HepG2 (cell line): ENCODE results near the gene RIMBP2. TPM values are rescaled to one million over a fixed set of nuclear protein-coding genes. Genes with fewer than 3 reads are reported as not detected.

ENCODE experiments used
- ATAC-seq: fragments of 200-7000 bp; cut with Tn5 transposase; 3 replicates; pipeline ENCODE4 v1.9.1; 2020; ENCODE audit warnings: mild to moderate bottlenecking, moderate library complexity
- BruUV-seq: library from RNA; stranded (reverse); fragments of 400-500 nt; replicated peaks from 2 replicates; lab custom pipeline; 2021; lab: Mats Ljungman, UMichigan
- CTCF ChIA-PET: fragments of 300-600 bp; formaldehyde crosslinking; extraction: SDS; loops from one replicate; lab custom pipeline; 2021; ENCODE audit warnings: low total read pairs, inconsistent platforms, low intra/inter-chr PET ratio; lab: Yijun Ruan, JAX
- POLR2A ChIA-PET: fragments of 350-600 bp; sonication (Branson Sonifier 250); formaldehyde crosslinking; loops from one replicate; lab custom pipeline; 2020; ENCODE audit warnings: antibody characterized with exemption, inconsistent platforms; lab: Yijun Ruan, JAX
- DNase-seq: peaks from one replicate; pipeline ENCODE4 v3.0.0-alpha.2; 2015; ENCODE audit warnings: low spot score
- FAIRE-seq: peaks from 3 replicates; lab custom pipeline; 2011; peaks lifted over from hg19 to GRCh38; lab: Jason Lieb, UNC
- H2AFZ ChIP-seq: one replicate; pipeline ENCODE4 v1.6.1; 2011; ENCODE audit warnings: low read length, inconsistent platforms
- H3K27ac ChIP-seq: fragments of 300-600 bp; 3 replicates; pipeline ENCODE4 v1.8.0; 2011; ENCODE audit warnings: mixed run types, mild to moderate bottlenecking, mixed read lengths, low read length, inconsistent platforms; ENCODE audit not compliant: insufficient read depth; ENCODE audit errors: extremely low read length
- H3K27me3 ChIP-seq, 2 experiments: fragments of 200-600 bp in 1 of 2; 2 replicates in 1 of 2; 3 replicates in 1 of 2; pipeline versions ENCODE4 v1.6.0 to v1.8.0; 2011; ENCODE audit warnings: low read length in 2 of 2, mild to moderate bottlenecking in 2 of 2, moderate library complexity in 2 of 2, inconsistent platforms in 1 of 2; ENCODE audit not compliant: insufficient read depth in 2 of 2, control insufficient read depth in 1 of 2
- H3K36me3 ChIP-seq, 2 experiments: fragments of 200-600 bp in 1 of 2; replicated peaks in 1 of 2; 2 replicates in 1 of 2; 3 replicates in 1 of 2; pipeline versions ENCODE4 v1.5.1 to v1.8.0; 2011; ENCODE audit warnings: low read length in 2 of 2, inconsistent platforms in 1 of 2; ENCODE audit not compliant: insufficient read depth in 2 of 2, control insufficient read depth in 1 of 2
- H3K4me1 ChIP-seq: 2 replicates; pipeline ENCODE4 v1.5.1; 2012; ENCODE audit warnings: low read length, inconsistent platforms; ENCODE audit not compliant: insufficient read depth
- H3K4me2 ChIP-seq: 2 replicates; pipeline ENCODE4 v1.6.0; 2011; ENCODE audit warnings: low read depth, low read length, inconsistent platforms
- H3K4me3 ChIP-seq, 3 experiments: fragments of 200-600 bp in 1 of 3; sonication (generic), shearing (Covaris generic) in 1 of 3; replicated peaks in 1 of 3; 2 replicates each; pipeline ENCODE4 v1.5.1; 2011 to 2016; ENCODE audit warnings: low read length in 3 of 3, inconsistent platforms in 2 of 3, low read depth in 2 of 3, mild to moderate bottlenecking in 2 of 3, control low read depth in 1 of 3, mixed read lengths in 1 of 3; ENCODE audit not compliant: insufficient read depth in 1 of 3
- H3K79me2 ChIP-seq: one replicate; pipeline ENCODE4 v1.6.1; 2011; ENCODE audit warnings: low read length, inconsistent platforms; ENCODE audit not compliant: insufficient read depth
- H3K9ac ChIP-seq: 2 replicates; pipeline ENCODE4 v1.6.0; 2011; ENCODE audit warnings: mild to moderate bottlenecking, low read depth, low read length, inconsistent platforms; ENCODE audit not compliant: insufficient read depth
- H3K9me3 ChIP-seq: 2 replicates; pipeline ENCODE4 v1.5.1; 2012; ENCODE audit warnings: mild to moderate bottlenecking, low read length
- H4K20me1 ChIP-seq: 2 replicates; pipeline ENCODE4 v1.6.0; 2011; ENCODE audit warnings: inconsistent platforms, mild to moderate bottlenecking, low read length, moderate library complexity; ENCODE audit not compliant: insufficient read depth
- KDM5A ChIP-seq: fragments of 200-600 bp; sonication (generic); IDR thresholded peaks from 2 replicates; pipeline ENCODE4 v1.7.0; 2018; ENCODE audit warnings: antibody characterized with exemption, mild to moderate bottlenecking, low read length, borderline replicate concordance
- NFE2L1 ChIP-seq: sonication (generic); formaldehyde crosslinking; IDR thresholded peaks from 2 replicates; pipeline ENCODE4 v1.4.0; 2020; ENCODE audit warnings: missing genetic modification reagents, mild to moderate bottlenecking, borderline replicate concordance
- NFIB ChIP-seq: sonication (generic); formaldehyde crosslinking; IDR thresholded peaks from 2 replicates; pipeline ENCODE4 v1.9.0; 2021; ENCODE audit warnings: missing genetic modification reagents, mild to moderate bottlenecking, borderline replicate concordance
- NFIC ChIP-seq: IDR thresholded peaks from 2 replicates; pipeline ENCODE4 v1.6.1; 2012; ENCODE audit warnings: mild to moderate bottlenecking, low read length, inconsistent platforms
- SIN3B ChIP-seq: fragments of 150-350 bp; IDR thresholded peaks from 2 replicates; pipeline ENCODE4 v1.6.1; 2014; ENCODE audit warnings: low read length
- SOX13 ChIP-seq, 3 experiments: fragments of 450-650 bp in 1 of 3; sonication (generic) in 1 of 3; formaldehyde crosslinking in 1 of 3; IDR thresholded peaks in 2 of 3; conservative IDR thresholded peaks in 1 of 3; 2 replicates each; pipeline versions ENCODE4 v1.5.0 to v1.6.1; 2016 to 2020; ENCODE audit warnings: antibody characterized with exemption in 1 of 3, mild to moderate bottlenecking in 1 of 3, missing compliant biosample characterization in 1 of 3, missing genetic modification reagents in 1 of 3, moderate library complexity in 1 of 3
- TBX2 ChIP-seq: sonication (generic); formaldehyde crosslinking; IDR thresholded peaks from 2 replicates; pipeline ENCODE4 v1.5.0; 2020; ENCODE audit warnings: missing genetic modification reagents, mild to moderate bottlenecking, borderline replicate concordance
- TCF7 ChIP-seq: sonication (generic); IDR thresholded peaks from 2 replicates; pipeline ENCODE4 v1.6.1; 2016; ENCODE audit warnings: antibody characterized with exemption, low read depth
- ZFX ChIP-seq: sonication (generic); formaldehyde crosslinking; IDR thresholded peaks from 2 replicates; pipeline ENCODE4 v1.4.0; 2020; ENCODE audit warnings: mild to moderate bottlenecking, low read depth, missing genetic modification reagents, moderate library complexity
- ZKSCAN8 ChIP-seq: IDR thresholded peaks from 2 replicates; pipeline ENCODE4 v1.6.1; 2016; ENCODE audit warnings: borderline replicate concordance, missing genetic modification reagents, missing compliant biosample characterization
- ZMYM3 ChIP-seq: sonication (generic); formaldehyde crosslinking; IDR thresholded peaks from 2 replicates; pipeline ENCODE4 v1.5.1; 2020; ENCODE audit warnings: mild to moderate bottlenecking, missing genetic modification reagents
- ZNF282 ChIP-seq: fragments of 450-650 bp; IDR thresholded peaks from 2 replicates; pipeline ENCODE4 v1.6.1; 2018; ENCODE audit not compliant: partially characterized antibody
- ZNF598 ChIP-seq: sonication (generic); formaldehyde crosslinking; IDR thresholded peaks from 2 replicates; pipeline ENCODE4 v1.5.1; 2020; ENCODE audit warnings: mild to moderate bottlenecking, missing genetic modification reagents, borderline replicate concordance
- ZSCAN12 ChIP-seq: sonication (generic); formaldehyde crosslinking; IDR thresholded peaks from 2 replicates; pipeline ENCODE4 v1.9.0; 2021; ENCODE audit warnings: mild to moderate bottlenecking, missing genetic modification reagents
- WGBS: methylation state at CpG from one replicate; pipeline ENCODE4 v1.1.6; 2017; ENCODE audit warnings: low lambda C conversion rate; 5-methylcytosine and 5-hydroxymethylcytosine counted together
- in situ Hi-C: cut with HindIII; loops from 2 replicates; pipeline ENCODE4 v1.10.0; 2017; ENCODE audit warnings: low pct_unique_long_range_greater_than_20kb; ENCODE audit not compliant: extremely low pct_ligation_motif_present
- intact Hi-C: fragments of 100-400 bp; cut with micrococcal nuclease; formaldehyde crosslinking; loops from one replicate; pipeline ENCODE4 v1.10.0; 2022; ENCODE audit not compliant: unreplicated experiment
- polyA plus RNA-seq, 8 experiments: library from polyadenylated mRNA; depleted of rRNA in 3 of 8; stranded (reverse) in 7 of 8; unstranded in 1 of 8; fragments of >200 nt; fragmentation: Illumina TruSeq in 4 of 8; extraction: Trizol in 4 of 8; gene quantifications; 2 replicates each; pipeline versions ENCODE4 v1.2.1 to v1.2.3, GENCODE V29; 2011 to 2016; ENCODE audit warnings: low read depth in 4 of 8, missing spikeins in 1 of 8, mixed read lengths in 1 of 8; ENCODE audit not compliant: insufficient read depth in 1 of 8
- total RNA-seq, 5 experiments: library from RNA; depleted of rRNA; stranded (reverse); fragments of >200 nt; fragmentation: Illumina TruSeq; extraction: Trizol; gene quantifications; 2 replicates each; pipeline ENCODE4 v1.2.3, GENCODE V29; 2016; ENCODE audit warnings: low read depth in 1 of 5
- TF ChIP-seq, protein P1 (sequence below): sonication (generic); formaldehyde crosslinking; IDR thresholded peaks from 2 replicates; pipeline ENCODE4 v1.5.0; 2020; ENCODE audit warnings: missing genetic modification reagents

Gene RIMBP2
- total and polyA plus RNA-seq, 2 of the 13 experiments (the other 11 are each of a cell fraction or from before 2014, with no cell fraction given) = 0.03 TPM; not detected in 1

- no peak for FAIRE-seq
- intact Hi-C loops = no loop called here
- DNase-seq = no peak
- CTCF ChIA-PET = no interaction called here
- Histone ChIP-seq H3K9ac (no peak overlapping the region), H3K79me2 (no peaks in the 10 kb centered on the region), H4K20me1 (no peaks in the 10 kb centered on the region), H3K4me2 (no peak overlapping the region), H3K27me3 (peaks cover 2 to 10% of the 10 kb centered on the region in 2 experiments; a peak in 1 of 5 replicates), H2AFZ (no peak overlapping the region), H3K36me3 (no peaks in the 10 kb centered on the region), H3K9me3 (no peaks in the 10 kb centered on the region), H3K27ac (no peak overlapping the region), H3K4me1 (no peaks in the 10 kb centered on the region), H3K4me3 (no peak overlapping the region)
- in situ Hi-C loops = no loop called here
- no peak for ATAC-seq
- TF ChIP-seq ZFX (CRISPR knock-in tag) = no peak
- no peak for TF ChIP-seq NFIC
- WGBS = 42% methylated on average over 3 of the region's 3 CpGs
- POLR2A ChIA-PET = no interaction called here
- no TSS peak for BruUV-seq
Observed at GRCh38 chr12:130439250-130439649, 276.8 kb downstream of the RIMBP2 start.

DNA sequence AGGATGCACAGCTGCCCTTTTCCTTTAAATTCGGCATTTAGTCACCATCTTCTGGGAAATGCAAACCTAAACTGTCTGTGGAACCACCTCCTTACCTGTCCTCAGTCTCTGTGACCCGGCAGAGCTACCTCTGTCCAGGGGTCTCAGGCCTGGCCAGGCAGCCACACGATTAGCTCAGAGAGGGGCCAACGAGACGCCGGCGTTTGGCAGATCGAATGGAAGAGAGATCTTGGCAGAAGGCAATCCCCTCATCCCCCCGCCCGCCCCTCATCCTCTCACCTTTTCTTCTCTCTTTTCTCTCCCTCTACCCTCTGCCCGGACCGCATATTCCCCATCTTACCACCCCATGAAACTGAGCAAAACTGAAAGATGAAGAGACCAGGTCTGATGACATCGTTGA, 277.4 kb downstream of the RIMBP2 start:
- ATAC-seq (no peak), FAIRE-seq (no peak), DNase-seq (no peak)
- Histone ChIP-seq H3K4me3 (no peak overlapping the region), H3K36me3 (no peaks in the 10 kb centered on the region), H2AFZ (no peak overlapping the region), H3K9me3 (no peaks in the 10 kb centered on the region), H3K27ac (no peak overlapping the region), H3K27me3 (peaks cover 2 to 11% of the 10 kb centered on the region in 2 experiments; a peak in 1 of 5 replicates), H3K4me1 (no peaks in the 10 kb centered on the region), H3K79me2 (no peaks in the 10 kb centered on the region), H3K4me2 (no peak overlapping the region), H4K20me1 (no peaks in the 10 kb centered on the region), H3K9ac (no peak overlapping the region)
- POLR2A ChIA-PET = no interaction called here
- in situ Hi-C loops = no loop called here
- no TSS peak for BruUV-seq
- CTCF ChIA-PET = no interaction called here
- 46% methylated on average over 13 of the region's 13 CpGs for WGBS
- intact Hi-C loops = no loop called here
- TF ChIP-seq NFIB (CRISPR knock-in tag) (no peak), SIN3B (no peak), ZMYM3 (CRISPR knock-in tag) (no peak), TCF7 (no peak), TBX2 (no peak), ZSCAN12 (CRISPR knock-in tag) (no peak), NFE2L1 (no peak), SOX13 (IDR thresholded peaks at IDR 0.05) (no peak), SOX13 (CRISPR knock-in tag; conservative IDR thresholded peaks at IDR 0.05 in 1 of 2, IDR thresholded peaks at IDR 0.05 in 1 of 2) (no peak), KDM5A (no peak), ZNF598 (CRISPR knock-in tag) (no peak), ZNF282 (no peak), ZKSCAN8 (CRISPR knock-in tag) (no peak)
- TF ChIP-seq, protein P1, sequence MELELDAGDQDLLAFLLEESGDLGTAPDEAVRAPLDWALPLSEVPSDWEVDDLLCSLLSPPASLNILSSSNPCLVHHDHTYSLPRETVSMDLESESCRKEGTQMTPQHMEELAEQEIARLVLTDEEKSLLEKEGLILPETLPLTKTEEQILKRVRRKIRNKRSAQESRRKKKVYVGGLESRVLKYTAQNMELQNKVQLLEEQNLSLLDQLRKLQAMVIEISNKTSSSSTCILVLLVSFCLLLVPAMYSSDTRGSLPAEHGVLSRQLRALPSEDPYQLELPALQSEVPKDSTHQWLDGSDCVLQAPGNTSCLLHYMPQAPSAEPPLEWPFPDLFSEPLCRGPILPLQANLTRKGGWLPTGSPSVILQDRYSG = no peak
